Esophagus muscularis mucosa (tissue), 4 donors: ENCODE results near the gene MTCL1.

Source experiments
- EP300 ChIP-seq: sonication (generic); formaldehyde crosslinking; IDR thresholded peaks from one replicate; pipeline ENCODE4 v1.6.1; 2017; ENCODE audit warnings: antibody characterized with exemption
- POLR2A ChIP-seq: fragments of 450-650 bp; IDR thresholded peaks from one replicate; pipeline ENCODE4 v1.6.1; 2017; ENCODE audit warnings: antibody characterized with exemption, moderate library complexity, mild to moderate bottlenecking, low read depth
- TF ChIP-seq, protein P1 (sequence below), 3 experiments: fragments of 200-600 bp in 2 of 3; fragments of 450-650 bp in 1 of 3; sonication (generic) in 2 of 3; IDR thresholded peaks; one replicate each; pipeline ENCODE4 v1.5.1; 2017 to 2019; ENCODE audit warnings: antibody characterized with exemption in 3 of 3, mild to moderate bottlenecking in 2 of 3, moderate library complexity in 1 of 3

- TF ChIP-seq, protein P1, sequence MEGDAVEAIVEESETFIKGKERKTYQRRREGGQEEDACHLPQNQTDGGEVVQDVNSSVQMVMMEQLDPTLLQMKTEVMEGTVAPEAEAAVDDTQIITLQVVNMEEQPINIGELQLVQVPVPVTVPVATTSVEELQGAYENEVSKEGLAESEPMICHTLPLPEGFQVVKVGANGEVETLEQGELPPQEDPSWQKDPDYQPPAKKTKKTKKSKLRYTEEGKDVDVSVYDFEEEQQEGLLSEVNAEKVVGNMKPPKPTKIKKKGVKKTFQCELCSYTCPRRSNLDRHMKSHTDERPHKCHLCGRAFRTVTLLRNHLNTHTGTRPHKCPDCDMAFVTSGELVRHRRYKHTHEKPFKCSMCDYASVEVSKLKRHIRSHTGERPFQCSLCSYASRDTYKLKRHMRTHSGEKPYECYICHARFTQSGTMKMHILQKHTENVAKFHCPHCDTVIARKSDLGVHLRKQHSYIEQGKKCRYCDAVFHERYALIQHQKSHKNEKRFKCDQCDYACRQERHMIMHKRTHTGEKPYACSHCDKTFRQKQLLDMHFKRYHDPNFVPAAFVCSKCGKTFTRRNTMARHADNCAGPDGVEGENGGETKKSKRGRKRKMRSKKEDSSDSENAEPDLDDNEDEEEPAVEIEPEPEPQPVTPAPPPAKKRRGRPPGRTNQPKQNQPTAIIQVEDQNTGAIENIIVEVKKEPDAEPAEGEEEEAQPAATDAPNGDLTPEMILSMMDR (IDR thresholded peaks at IDR 0.05): no peak
- TF ChIP-seq EP300: no peak
- TF ChIP-seq POLR2A: no peak
Observed at GRCh38 chr18:8762968-8763367, 57.6 kb downstream of the MTCL1 start.
